ENCODE data around the gene C11orf68. TPM values are rescaled to one million over a fixed set of nuclear protein-coding genes. Genes with fewer than 3 reads are reported as not detected.

Gene C11orf68
- total and polyA plus RNA-seq, 2 experiments from 2014 or later, result 16.8 to 23.2 TPM

DNA sequence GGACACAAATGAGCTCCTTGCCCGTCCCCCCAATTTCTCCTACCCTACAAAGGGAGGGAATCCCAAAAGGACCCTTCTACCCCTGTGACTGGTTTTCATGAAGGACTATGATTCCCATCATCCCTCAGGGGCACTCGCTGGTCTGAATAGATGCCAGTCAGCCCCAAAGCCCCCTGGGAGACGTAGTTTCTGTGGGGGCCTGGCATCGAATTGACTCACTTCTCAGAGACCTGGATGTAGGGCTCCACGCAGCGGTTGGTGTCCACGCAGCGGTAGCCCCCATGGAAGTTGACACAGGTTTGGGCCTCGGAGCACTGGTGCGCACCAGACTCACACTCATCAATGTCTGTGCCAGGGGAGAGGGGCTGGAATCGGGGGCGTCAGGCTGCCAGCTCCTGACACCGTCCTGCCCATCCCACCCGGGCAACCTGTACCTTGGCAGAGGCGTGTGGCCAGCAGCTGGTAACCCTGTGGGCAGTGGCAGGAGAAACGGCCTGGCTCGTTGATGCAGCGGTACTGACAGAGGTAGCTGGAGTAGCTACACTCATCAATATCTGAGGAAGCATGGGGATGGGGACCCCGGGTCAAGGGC, 50.7 kb downstream of the C11orf68 start (continued):
- TF ChIP-seq, protein P1, sequence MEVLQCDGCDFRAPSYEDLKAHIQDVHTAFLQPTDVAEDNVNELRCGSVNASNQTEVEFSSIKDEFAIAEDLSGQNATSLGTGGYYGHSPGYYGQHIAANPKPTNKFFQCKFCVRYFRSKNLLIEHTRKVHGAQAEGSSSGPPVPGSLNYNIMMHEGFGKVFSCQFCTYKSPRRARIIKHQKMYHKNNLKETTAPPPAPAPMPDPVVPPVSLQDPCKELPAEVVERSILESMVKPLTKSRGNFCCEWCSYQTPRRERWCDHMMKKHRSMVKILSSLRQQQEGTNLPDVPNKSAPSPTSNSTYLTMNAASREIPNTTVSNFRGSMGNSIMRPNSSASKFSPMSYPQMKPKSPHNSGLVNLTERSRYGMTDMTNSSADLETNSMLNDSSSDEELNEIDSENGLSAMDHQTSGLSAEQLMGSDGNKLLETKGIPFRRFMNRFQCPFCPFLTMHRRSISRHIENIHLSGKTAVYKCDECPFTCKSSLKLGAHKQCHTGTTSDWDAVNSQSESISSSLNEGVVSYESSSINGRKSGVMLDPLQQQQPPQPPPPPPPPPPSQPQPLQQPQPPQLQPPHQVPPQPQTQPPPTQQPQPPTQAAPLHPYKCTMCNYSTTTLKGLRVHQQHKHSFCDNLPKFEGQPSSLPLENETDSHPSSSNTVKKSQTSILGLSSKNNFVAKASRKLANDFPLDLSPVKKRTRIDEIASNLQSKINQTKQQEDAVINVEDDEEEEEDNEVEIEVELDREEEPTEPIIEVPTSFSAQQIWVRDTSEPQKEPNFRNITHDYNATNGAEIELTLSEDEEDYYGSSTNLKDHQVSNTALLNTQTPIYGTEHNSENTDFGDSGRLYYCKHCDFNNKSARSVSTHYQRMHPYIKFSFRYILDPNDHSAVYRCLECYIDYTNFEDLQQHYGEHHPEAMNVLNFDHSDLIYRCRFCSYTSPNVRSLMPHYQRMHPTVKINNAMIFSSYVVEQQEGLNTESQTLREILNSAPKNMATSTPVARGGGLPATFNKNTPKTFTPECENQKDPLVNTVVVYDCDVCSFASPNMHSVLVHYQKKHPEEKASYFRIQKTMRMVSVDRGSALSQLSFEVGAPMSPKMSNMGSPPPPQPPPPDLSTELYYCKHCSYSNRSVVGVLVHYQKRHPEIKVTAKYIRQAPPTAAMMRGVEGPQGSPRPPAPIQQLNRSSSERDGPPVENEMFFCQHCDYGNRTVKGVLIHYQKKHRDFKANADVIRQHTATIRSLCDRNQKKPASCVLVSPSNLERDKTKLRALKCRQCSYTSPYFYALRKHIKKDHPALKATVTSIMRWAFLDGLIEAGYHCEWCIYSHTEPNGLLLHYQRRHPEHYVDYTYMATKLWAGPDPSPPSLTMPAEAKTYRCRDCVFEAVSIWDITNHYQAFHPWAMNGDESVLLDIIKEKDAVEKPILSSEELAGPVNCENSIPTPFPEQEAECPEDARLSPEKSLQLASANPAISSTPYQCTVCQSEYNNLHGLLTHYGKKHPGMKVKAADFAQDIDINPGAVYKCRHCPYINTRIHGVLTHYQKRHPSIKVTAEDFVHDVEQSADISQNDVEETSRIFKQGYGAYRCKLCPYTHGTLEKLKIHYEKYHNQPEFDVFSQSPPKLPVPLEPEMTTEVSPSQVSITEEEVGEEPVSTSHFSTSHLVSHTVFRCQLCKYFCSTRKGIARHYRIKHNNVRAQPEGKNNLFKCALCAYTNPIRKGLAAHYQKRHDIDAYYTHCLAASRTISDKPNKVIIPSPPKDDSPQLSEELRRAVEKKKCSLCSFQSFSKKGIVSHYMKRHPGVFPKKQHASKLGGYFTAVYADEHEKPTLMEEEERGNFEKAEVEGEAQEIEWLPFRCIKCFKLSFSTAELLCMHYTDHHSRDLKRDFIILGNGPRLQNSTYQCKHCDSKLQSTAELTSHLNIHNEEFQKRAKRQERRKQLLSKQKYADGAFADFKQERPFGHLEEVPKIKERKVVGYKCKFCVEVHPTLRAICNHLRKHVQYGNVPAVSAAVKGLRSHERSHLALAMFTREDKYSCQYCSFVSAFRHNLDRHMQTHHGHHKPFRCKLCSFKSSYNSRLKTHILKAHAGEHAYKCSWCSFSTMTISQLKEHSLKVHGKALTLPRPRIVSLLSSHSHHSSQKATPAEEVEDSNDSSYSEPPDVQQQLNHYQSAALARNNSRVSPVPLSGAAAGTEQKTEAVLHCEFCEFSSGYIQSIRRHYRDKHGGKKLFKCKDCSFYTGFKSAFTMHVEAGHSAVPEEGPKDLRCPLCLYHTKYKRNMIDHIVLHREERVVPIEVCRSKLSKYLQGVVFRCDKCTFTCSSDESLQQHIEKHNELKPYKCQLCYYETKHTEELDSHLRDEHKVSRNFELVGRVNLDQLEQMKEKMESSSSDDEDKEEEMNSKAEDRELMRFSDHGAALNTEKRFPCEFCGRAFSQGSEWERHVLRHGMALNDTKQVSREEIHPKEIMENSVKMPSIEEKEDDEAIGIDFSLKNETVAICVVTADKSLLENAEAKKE (CRISPR knock-in tag; IDR thresholded peaks at IDR 0.05), result no peak

GRCh38 chr11:65867284-65868071, 51.4 kb downstream of the C11orf68 start:
- Mint-ChIP-seq H3K27me3 (ENCODE audit: insufficient read depth, low read depth, poor library complexity) (peaks cover 43% of the 10 kb centered on the region), H3K9me3 (no peaks in the 10 kb centered on the region; the same call in 1 of the 3 replicates), H3K27ac (peak overlapping the region; percentile 82; the same call in 1 of the 2 replicates), H3K4me3 (peak overlapping the region; percentile 91), H3K36me3 (ENCODE audit: low read depth) (peaks cover 26% of the 10 kb centered on the region), H3K4me1 (peaks cover 8% of the 10 kb centered on the region)
- H3K9me2 ChIP-seq (ENCODE audit: insufficient read depth), result no peaks in the 10 kb centered on the region
- peaks cover under 1% of the 10 kb centered on the region; the same call in 1 of the 2 replicates for H3K36me3 ChIP-seq (ENCODE audit: insufficient read depth)
- DNase-seq (ENCODE audit: low spot score) (peak; percentile 72), ATAC-seq (peak; percentile 48)
- H4K20me1 ChIP-seq (replicated peaks; ENCODE audit: insufficient read depth), result peaks cover 3% of the 10 kb centered on the region; the same call in 1 of the 2 replicates
- H3K79me2 ChIP-seq (replicated peaks; ENCODE audit: insufficient read depth), result no peaks in the 10 kb centered on the region
- TF ChIP-seq, protein P2, sequence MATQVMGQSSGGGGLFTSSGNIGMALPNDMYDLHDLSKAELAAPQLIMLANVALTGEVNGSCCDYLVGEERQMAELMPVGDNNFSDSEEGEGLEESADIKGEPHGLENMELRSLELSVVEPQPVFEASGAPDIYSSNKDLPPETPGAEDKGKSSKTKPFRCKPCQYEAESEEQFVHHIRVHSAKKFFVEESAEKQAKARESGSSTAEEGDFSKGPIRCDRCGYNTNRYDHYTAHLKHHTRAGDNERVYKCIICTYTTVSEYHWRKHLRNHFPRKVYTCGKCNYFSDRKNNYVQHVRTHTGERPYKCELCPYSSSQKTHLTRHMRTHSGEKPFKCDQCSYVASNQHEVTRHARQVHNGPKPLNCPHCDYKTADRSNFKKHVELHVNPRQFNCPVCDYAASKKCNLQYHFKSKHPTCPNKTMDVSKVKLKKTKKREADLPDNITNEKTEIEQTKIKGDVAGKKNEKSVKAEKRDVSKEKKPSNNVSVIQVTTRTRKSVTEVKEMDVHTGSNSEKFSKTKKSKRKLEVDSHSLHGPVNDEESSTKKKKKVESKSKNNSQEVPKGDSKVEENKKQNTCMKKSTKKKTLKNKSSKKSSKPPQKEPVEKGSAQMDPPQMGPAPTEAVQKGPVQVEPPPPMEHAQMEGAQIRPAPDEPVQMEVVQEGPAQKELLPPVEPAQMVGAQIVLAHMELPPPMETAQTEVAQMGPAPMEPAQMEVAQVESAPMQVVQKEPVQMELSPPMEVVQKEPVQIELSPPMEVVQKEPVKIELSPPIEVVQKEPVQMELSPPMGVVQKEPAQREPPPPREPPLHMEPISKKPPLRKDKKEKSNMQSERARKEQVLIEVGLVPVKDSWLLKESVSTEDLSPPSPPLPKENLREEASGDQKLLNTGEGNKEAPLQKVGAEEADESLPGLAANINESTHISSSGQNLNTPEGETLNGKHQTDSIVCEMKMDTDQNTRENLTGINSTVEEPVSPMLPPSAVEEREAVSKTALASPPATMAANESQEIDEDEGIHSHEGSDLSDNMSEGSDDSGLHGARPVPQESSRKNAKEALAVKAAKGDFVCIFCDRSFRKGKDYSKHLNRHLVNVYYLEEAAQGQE (IDR thresholded peaks at IDR 0.05; ENCODE audit: unreplicated experiment), result no peak
- peak; percentile 63 for TF ChIP-seq POLR2AphosphoS5 (IDR thresholded peaks at IDR 0.05; ENCODE audit: low read depth)
- peak overlapping the region; percentile 96 for H3K4me2 ChIP-seq
- peak overlapping the region; percentile 92 for H3K4me3 ChIP-seq
- no peaks in the 10 kb centered on the region for H3K4me1 ChIP-seq (ENCODE audit: insufficient read depth)
- H3K27ac ChIP-seq (ENCODE audit: low read depth), result no peak overlapping the region
- H3F3A ChIP-seq (replicated peaks; ENCODE audit: low read depth), result peaks cover 9% of the 10 kb centered on the region; the same call in 1 of the 2 replicates
- peak overlapping the region; percentile 83; the same call in 1 of the 2 replicates for H2AFZ ChIP-seq
- H3K27me3 ChIP-seq (ENCODE audit: insufficient read depth), result peaks cover 25% of the 10 kb centered on the region

Other genes with a start within 250 kb of the C11orf68 start
- 33.3 and 40.4 TPM in 2 replicates for gene KAT5, start 206.8 kb downstream of the C11orf68 start, total RNA-seq (2014; rRNA removed; shearing (Covaris generic))
- gene KAT5, start 206.8 kb downstream of the C11orf68 start, polyA plus RNA-seq (2016; fragmentation: Nextera tagmentation; extraction: Ambion mirVana), result 34.6 and 34.8 TPM in 2 replicates
- gene RNASEH2C, start 198.3 kb downstream of the C11orf68 start, total RNA-seq (2014; rRNA removed; shearing (Covaris generic)), result 37.8 and 70.8 TPM in 2 replicates
- gene RNASEH2C, start 198.3 kb downstream of the C11orf68 start, polyA plus RNA-seq (2016; fragmentation: Nextera tagmentation; extraction: Ambion mirVana), result 73.2 and 74.8 TPM in 2 replicates
- 12.5 and 16.1 TPM in 2 replicates for gene AP5B1, start 138.1 kb downstream of the C11orf68 start, total RNA-seq (2014; rRNA removed; shearing (Covaris generic))
- gene AP5B1, start 138.1 kb downstream of the C11orf68 start, polyA plus RNA-seq (2016; fragmentation: Nextera tagmentation; extraction: Ambion mirVana), result 3.1 TPM in 2 replicates
- gene OVOL1, start 132.0 kb downstream of the C11orf68 start, total RNA-seq (2014; rRNA removed; shearing (Covaris generic)), result 3.3 and 5.1 TPM in 2 replicates
- gene OVOL1, start 132.0 kb downstream of the C11orf68 start, polyA plus RNA-seq (2016; fragmentation: Nextera tagmentation; extraction: Ambion mirVana), result 1.4 and 1.5 TPM in 2 replicates
- gene SNX32, start 85.1 kb downstream of the C11orf68 start, total RNA-seq (2014; rRNA removed; shearing (Covaris generic)), result 0.49 TPM in 1 of 2 replicates, not detected in the other
- gene SNX32, start 85.1 kb downstream of the C11orf68 start, polyA plus RNA-seq (2016; fragmentation: Nextera tagmentation; extraction: Ambion mirVana), result 1.2 and 2.4 TPM in 2 replicates
- 981 and 1,393 TPM in 2 replicates for gene CFL1, start 60.9 kb downstream of the C11orf68 start, total RNA-seq (2014; rRNA removed; shearing (Covaris generic))
- gene CFL1, start 60.9 kb downstream of the C11orf68 start, polyA plus RNA-seq (2016; fragmentation: Nextera tagmentation; extraction: Ambion mirVana), result 1,996 and 2,124 TPM in 2 replicates
- 35.5 and 48.6 TPM in 2 replicates for gene MUS81, start 58.6 kb downstream of the C11orf68 start, total RNA-seq (2014; rRNA removed; shearing (Covaris generic))
- gene MUS81, start 58.6 kb downstream of the C11orf68 start, polyA plus RNA-seq (2016; fragmentation: Nextera tagmentation; extraction: Ambion mirVana), result 38.5 and 39.1 TPM in 2 replicates
- gene EFEMP2, start 46.3 kb downstream of the C11orf68 start, total RNA-seq (2014; rRNA removed; shearing (Covaris generic)), result 4.5 and 9.4 TPM in 2 replicates
- 7.4 and 8.0 TPM in 2 replicates for gene EFEMP2, start 46.3 kb downstream of the C11orf68 start, polyA plus RNA-seq (2016; fragmentation: Nextera tagmentation; extraction: Ambion mirVana)
- gene CTSW, start 39.2 kb downstream of the C11orf68 start, total RNA-seq (2014; rRNA removed; shearing (Covaris generic)), result not detected in 2 replicates
- 0.17 TPM in 1 of 2 replicates, not detected in the other for gene CTSW, start 39.2 kb downstream of the C11orf68 start, polyA plus RNA-seq (2016; fragmentation: Nextera tagmentation; extraction: Ambion mirVana)
- gene FIBP, start 30.6 kb downstream of the C11orf68 start, total RNA-seq (2014; rRNA removed; shearing (Covaris generic)), result 94.3 and 102 TPM in 2 replicates
- gene FIBP, start 30.6 kb downstream of the C11orf68 start, polyA plus RNA-seq (2016; fragmentation: Nextera tagmentation; extraction: Ambion mirVana), result 79.0 and 84.4 TPM in 2 replicates
- 57.3 and 66.3 TPM in 2 replicates for gene CCDC85B, start 28.4 kb downstream of the C11orf68 start, total RNA-seq (2014; rRNA removed; shearing (Covaris generic))
- 54.5 and 60.4 TPM in 2 replicates for gene CCDC85B, start 28.4 kb downstream of the C11orf68 start, polyA plus RNA-seq (2016; fragmentation: Nextera tagmentation; extraction: Ambion mirVana)
- gene FOSL1, start 18.7 kb downstream of the C11orf68 start, total RNA-seq (2014; rRNA removed; shearing (Covaris generic)), result 10.1 and 14.6 TPM in 2 replicates
- gene FOSL1, start 18.7 kb downstream of the C11orf68 start, polyA plus RNA-seq (2016; fragmentation: Nextera tagmentation; extraction: Ambion mirVana), result 17.1 and 20.1 TPM in 2 replicates
- gene DRAP1, start 364 bp upstream of the C11orf68 start, total RNA-seq (2014; rRNA removed; shearing (Covaris generic)), result 83.0 and 121 TPM in 2 replicates
- 294 and 358 TPM in 2 replicates for gene DRAP1, start 364 bp upstream of the C11orf68 start, polyA plus RNA-seq (2016; fragmentation: Nextera tagmentation; extraction: Ambion mirVana)
- 1.1 and 2.0 TPM in 2 replicates for gene TSGA10IP, start 26.4 kb upstream of the C11orf68 start, total RNA-seq (2014; rRNA removed; shearing (Covaris generic))
- 1.6 and 2.5 TPM in 2 replicates for gene TSGA10IP, start 26.4 kb upstream of the C11orf68 start, polyA plus RNA-seq (2016; fragmentation: Nextera tagmentation; extraction: Ambion mirVana)
- 43.9 and 55.8 TPM in 2 replicates for gene SART1, start 42.7 kb upstream of the C11orf68 start, total RNA-seq (2014; rRNA removed; shearing (Covaris generic))
- gene SART1, start 42.7 kb upstream of the C11orf68 start, polyA plus RNA-seq (2016; fragmentation: Nextera tagmentation; extraction: Ambion mirVana), result 91.0 and 105 TPM in 2 replicates
- 30.8 and 32.1 TPM in 2 replicates for gene EIF1AD, start 83.1 kb upstream of the C11orf68 start, total RNA-seq (2014; rRNA removed; shearing (Covaris generic))
- 16.1 and 18.6 TPM in 2 replicates for gene EIF1AD, start 83.1 kb upstream of the C11orf68 start, polyA plus RNA-seq (2016; fragmentation: Nextera tagmentation; extraction: Ambion mirVana)
- gene BANF1, start 83.4 kb upstream of the C11orf68 start, total RNA-seq (2014; rRNA removed; shearing (Covaris generic)), result 44.7 and 58.2 TPM in 2 replicates
- 765 and 903 TPM in 2 replicates for gene BANF1, start 83.4 kb upstream of the C11orf68 start, polyA plus RNA-seq (2016; fragmentation: Nextera tagmentation; extraction: Ambion mirVana)
- gene CST6, start 92.9 kb upstream of the C11orf68 start, total RNA-seq (2014; rRNA removed; shearing (Covaris generic)), result 4.2 and 5.9 TPM in 2 replicates
- 8.3 and 9.9 TPM in 2 replicates for gene CST6, start 92.9 kb upstream of the C11orf68 start, polyA plus RNA-seq (2016; fragmentation: Nextera tagmentation; extraction: Ambion mirVana)
- gene CATSPER1, start 107.4 kb upstream of the C11orf68 start, total RNA-seq (2014; rRNA removed; shearing (Covaris generic)), result not detected in 2 replicates
- not detected in 2 replicates for gene CATSPER1, start 107.4 kb upstream of the C11orf68 start, polyA plus RNA-seq (2016; fragmentation: Nextera tagmentation; extraction: Ambion mirVana)
- 48.0 and 63.4 TPM in 2 replicates for gene GAL3ST3, start 130.1 kb upstream of the C11orf68 start, total RNA-seq (2014; rRNA removed; shearing (Covaris generic))
- 12.7 and 15.6 TPM in 2 replicates for gene GAL3ST3, start 130.1 kb upstream of the C11orf68 start, polyA plus RNA-seq (2016; fragmentation: Nextera tagmentation; extraction: Ambion mirVana)
- 173 and 180 TPM in 2 replicates for gene SF3B2, start 133.3 kb upstream of the C11orf68 start, total RNA-seq (2014; rRNA removed; shearing (Covaris generic))
- gene SF3B2, start 133.3 kb upstream of the C11orf68 start, polyA plus RNA-seq (2016; fragmentation: Nextera tagmentation; extraction: Ambion mirVana), result 173 and 191 TPM in 2 replicates
- 23.7 and 37.5 TPM in 2 replicates for gene PACS1, start 151.2 kb upstream of the C11orf68 start, total RNA-seq (2014; rRNA removed; shearing (Covaris generic))
- gene PACS1, start 151.2 kb upstream of the C11orf68 start, polyA plus RNA-seq (2016; fragmentation: Nextera tagmentation; extraction: Ambion mirVana), result 8.0 and 8.8 TPM in 2 replicates